Thyroid gland (tissue), 4 donors: ENCODE measurements around the gene SLC6A16. TPM values are rescaled to one million over a fixed set of nuclear protein-coding genes. Genes with fewer than 3 reads are reported as not detected.
"Not testable (repeated sequence)": the region's sequence is repeated elsewhere in the genome, so short reads cannot be mapped to it uniquely, and the experiment has no call there.

Source experiments
- DNase-seq, 2 donors: peaks; one replicate each; pipeline ENCODE4 v3.0.0-alpha.2; 2019
- H3K27ac ChIP-seq, 3 donors: fragments of 200-600 bp; sonication (generic); 1 replicate in 2 of 3; 2 replicates in 1 of 3; pipeline ENCODE4 v1.5.1; 2016 to 2019; ENCODE audit warnings: mild to moderate bottlenecking in 1 of 3, moderate library complexity in 1 of 3
- H3K27me3 ChIP-seq: fragments of 200-600 bp; sonication (generic); one replicate; pipeline ENCODE4 v1.5.1; 2019
- H3K36me3 ChIP-seq, 2 donors: fragments of 200-600 bp; sonication (generic); one replicate each; pipeline ENCODE4 v1.5.1; 2016 to 2019
- H3K4me1 ChIP-seq, 2 donors: fragments of 200-600 bp; sonication (generic); one replicate each; pipeline ENCODE4 v1.5.1; 2017 to 2019
- H3K4me3 ChIP-seq, 3 donors: fragments of 200-600 bp; sonication (generic); replicated peaks in 1 of 3; 1 replicate in 2 of 3; 2 replicates in 1 of 3; pipeline ENCODE4 v1.5.1; 2016; ENCODE audit warnings: mild to moderate bottlenecking in 1 of 3
- H3K9me3 ChIP-seq: fragments of 200-600 bp; sonication (generic); one replicate; pipeline ENCODE4 v1.5.1; 2017
- CTCF ChIP-seq, 6 experiments: fragments of 200-600 bp in 3 of 6; fragments of 450-650 bp in 3 of 6; sonication (generic) in 3 of 6; IDR thresholded peaks; one replicate each; pipeline ENCODE4 v1.5.1; 2016 to 2019; ENCODE audit warnings: antibody characterized with exemption in 6 of 6, mild to moderate bottlenecking in 2 of 6, inconsistent platforms in 1 of 6, moderate library complexity in 1 of 6
- POLR2A ChIP-seq, 2 donors: fragments of 450-650 bp; IDR thresholded peaks; one replicate each; pipeline ENCODE4 v1.6.1; 2017; ENCODE audit warnings: antibody characterized with exemption in 2 of 2, mild to moderate bottlenecking in 2 of 2, moderate library complexity in 1 of 2
- WGBS, 2 donors: methylation state at CpG; one replicate each; pipeline ENCODE4 v1.1.5; 2017; 5-methylcytosine and 5-hydroxymethylcytosine counted together
- intact Hi-C: fragments of 100-400 bp; cut with DNase I; formaldehyde crosslinking; loops from one replicate; pipeline ENCODE4 v1.15.1; 2023
- total RNA-seq, 4 donors: library from RNA; depleted of rRNA; stranded (reverse); fragments of >200 nt; gene quantifications; one replicate each; pipeline ENCODE4 v1.2.3, GENCODE V29; 2016

Gene SLC6A16
- total RNA-seq, 4 donors from 2014 or later = 0.24 to 7.8 (median 1.4) TPM

- TF ChIP-seq CTCF (IDR thresholded peaks at IDR 0.05) (no peak), POLR2A (IDR thresholded peaks at IDR 0.05) (no peak)
- Histone ChIP-seq H3K27me3 (no peaks in the 10 kb centered on the region), H3K4me3 (no peak overlapping the region), H3K36me3 (no peaks in the 10 kb centered on the region), H3K9me3 (no peaks in the 10 kb centered on the region), H3K4me1 (peaks cover 8 to 11% of the 10 kb centered on the region in 2 donors), H3K27ac (no peak overlapping the region)
- WGBS, 2 donors = 55 to 92% methylated on average over 1 to 8 of the region's 8 CpGs
- intact Hi-C loops = no loop called here
- no peak for DNase-seq
These were observed 8.9 kb upstream of the SLC6A16 start for GRCh38 chr19:49333811-49334288.

- 73 to 86% methylated on average over 3 of the region's 3 CpGs for WGBS, 2 donors
- Histone ChIP-seq H3K4me1 (peaks cover 6 to 7% of the 10 kb centered on the region in 2 donors), H3K27me3 (no peaks in the 10 kb centered on the region), H3K36me3 (no peaks in the 10 kb centered on the region), H3K27ac (no peak overlapping the region), H3K4me3 (no peak overlapping the region), H3K9me3 (no peaks in the 10 kb centered on the region)
- DNase-seq = no peak
- TF ChIP-seq POLR2A (IDR thresholded peaks at IDR 0.05) (no peak), CTCF (IDR thresholded peaks at IDR 0.05) (no peak)
- intact Hi-C loops = no loop called here
These were observed 8.4 kb upstream of the SLC6A16 start for GRCh38 chr19:49333418-49333805.

GRCh38 chr19:49332691-49333417 lies 7.9 kb upstream of the SLC6A16 start:
- H3K4me3 ChIP-seq, H3K36me3 ChIP-seq, DNase-seq, H3K27ac ChIP-seq, H3K9me3 ChIP-seq, H3K27me3 ChIP-seq, intact Hi-C loops, H3K4me1 ChIP-seq: not testable (repeated sequence)
- 87 to 91% methylated on average over 13 of the region's 13 CpGs for WGBS, 2 donors

- no peak for TF ChIP-seq CTCF (IDR thresholded peaks at IDR 0.05)
- TF ChIP-seq POLR2A (IDR thresholded peaks at IDR 0.05) = no peak
- WGBS, 2 donors = 71 to 90% methylated on average over 2 of the region's 2 CpGs
- Histone ChIP-seq H3K4me3 (no peak overlapping the region), H3K9me3 (no peaks in the 10 kb centered on the region), H3K4me1 (peaks cover 4% of the 10 kb centered on the region in 2 donors), H3K27me3 (no peaks in the 10 kb centered on the region), H3K36me3 (no peaks in the 10 kb centered on the region), H3K27ac (no peak overlapping the region)
- peak; percentile 20 to 23 for DNase-seq
- intact Hi-C loops = no loop called here
These were observed 6.6 kb upstream of the SLC6A16 start for GRCh38 chr19:49331616-49332055.

- H3K4me1 ChIP-seq, H3K27me3 ChIP-seq, intact Hi-C loops, H3K4me3 ChIP-seq, H3K36me3 ChIP-seq, H3K27ac ChIP-seq, DNase-seq, H3K9me3 ChIP-seq: not testable (repeated sequence)
- WGBS, 2 donors = 91 to 95% methylated on average over 4 of the region's 4 CpGs
These were observed 6.2 kb upstream of the SLC6A16 start for GRCh38 chr19:49331187-49331586.

- Histone ChIP-seq H3K27ac (no peak overlapping the region), H3K4me1 (peaks cover 4% of the 10 kb centered on the region in 2 donors), H3K4me3 (no peak overlapping the region), H3K27me3 (no peaks in the 10 kb centered on the region), H3K9me3 (no peaks in the 10 kb centered on the region), H3K36me3 (no peaks in the 10 kb centered on the region)
- intact Hi-C loops = no loop called here
- 20 to 52% methylated on average over 2 of the region's 2 CpGs for WGBS, 2 donors
- peak; percentile 60 to 66 for DNase-seq
- no peak for TF ChIP-seq CTCF (IDR thresholded peaks at IDR 0.05)
- no peak for TF ChIP-seq POLR2A (IDR thresholded peaks at IDR 0.05)
These were observed 3.8 kb upstream of the SLC6A16 start for GRCh38 chr19:49328741-49329140.
